ENCODE data around the gene MSANTD4. TPM values are rescaled to one million over a fixed set of nuclear protein-coding genes. Genes with fewer than 3 reads are reported as not detected.

MSANTD4 gene
- total and polyA plus RNA-seq, 2 donors (not counting 3 experiments of a cell fraction or from before 2014, with no cell fraction given) = 3.9 to 15.0 TPM

GRCh38 chr11:106070606-106071005 lies 48.6 kb upstream of the MSANTD4 start:
- BruUV-seq (replicated peaks) = no TSS peak
- Histone ChIP-seq H3K4me1 (ENCODE audit: control insufficient read depth, extremely low read depth, insufficient read depth, low read length) (no peaks in the 10 kb centered on the region), H4K20me1 (replicated peaks; ENCODE audit: control insufficient read depth, extremely low read depth, insufficient read depth, low read length) (no peaks in the 10 kb centered on the region), H2AFZ (ENCODE audit: low read depth, low read length) (no peak overlapping the region), H3K9ac (replicated peaks; ENCODE audit: extremely low read depth, insufficient read depth, low read length) (no peak overlapping the region), H3K9me3 (replicated peaks; ENCODE audit: control insufficient read depth, insufficient read depth, low read length) (no peaks in the 10 kb centered on the region), H3K36me3 (ENCODE audit: control insufficient read depth in 2 of 2, extremely low read depth in 1 of 2, insufficient read depth in 2 of 2, low read length in 2 of 2) (no peaks in the 10 kb centered on the region), H3K4me2 (ENCODE audit: insufficient read depth, low read length) (no peak overlapping the region), H3K4me3 (replicated peaks in 1 of 3; ENCODE audit: insufficient read depth in 1 of 3, low read depth in 1 of 3, low read length in 3 of 3) (no peak overlapping the region), H3K9me1 (replicated peaks; ENCODE audit: control insufficient read depth, extremely low read depth, insufficient read depth, low read length) (no peaks in the 10 kb centered on the region), H3K79me2 (ENCODE audit: control insufficient read depth, insufficient read depth, low read length) (no peaks in the 10 kb centered on the region), H3K27ac (ENCODE audit: insufficient read depth, low read depth, low read length) (no peak overlapping the region), H3K27me3 (ENCODE audit: control insufficient read depth in 2 of 2, insufficient read depth in 2 of 2, low read length in 2 of 2) (no peaks in the 10 kb centered on the region)
- intact Hi-C loops (cut with micrococcal nuclease) = no loop called here
- CTCF ChIA-PET = interaction anchor here (1.6 kb wide), 2 partner anchors 10 to 17 kb away, joined by 4 to 6 read pairs; no protein-coding TSS in a partner anchor
- FAIRE-seq (no peak), DNase-seq (ENCODE audit: low read depth, low spot score) (no peak)
- POLR2A ChIA-PET = no interaction called here
- TF ChIP-seq GATA2 (IDR thresholded peaks at IDR 0.05; ENCODE audit: insufficient read depth, insufficient read length, low read depth, low read length) = no peak
- no peak for TF ChIP-seq CTCF (IDR thresholded peaks at IDR 0.05; ENCODE audit: extremely low read depth in 1 of 2, insufficient read depth in 1 of 2, low read depth in 1 of 2, low read length in 2 of 2)
- no peak for TF ChIP-seq JUN (IDR thresholded peaks at IDR 0.05; ENCODE audit: borderline replicate concordance, insufficient read depth, insufficient read length, low read depth)
- no peak for TF ChIP-seq MYC (IDR thresholded peaks at IDR 0.05; ENCODE audit: low read depth, low read length)
- TF ChIP-seq, protein P1, sequence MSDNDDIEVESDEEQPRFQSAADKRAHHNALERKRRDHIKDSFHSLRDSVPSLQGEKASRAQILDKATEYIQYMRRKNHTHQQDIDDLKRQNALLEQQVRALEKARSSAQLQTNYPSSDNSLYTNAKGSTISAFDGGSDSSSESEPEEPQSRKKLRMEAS (IDR thresholded peaks at IDR 0.05; ENCODE audit: insufficient read depth, insufficient read length) = no peak
- no peak for TF ChIP-seq EZH2 (IDR thresholded peaks at IDR 0.05; ENCODE audit: borderline replicate concordance, low read depth, low read length, severe bottlenecking)
- TF ChIP-seq FOS (IDR thresholded peaks at IDR 0.05; ENCODE audit: borderline replicate concordance, insufficient read depth, low read length) = no peak
- TF ChIP-seq POLR2A (IDR thresholded peaks at IDR 0.05; ENCODE audit: low read depth, low read length) = no peak
- TF ChIP-seq POLR2AphosphoS5 (IDR thresholded peaks at IDR 0.05; ENCODE audit: insufficient read depth, low read depth, low read length) = no peak
- dilution Hi-C loops (cut with MboI; ENCODE audit: extremely low pct_ligation_motif_present, low sequenced_read_pairs) = no loop called here

Measured in endothelial cell of umbilical vein (primary cell).